HepG2 (cell line): ENCODE measurements around the gene RIPK1. TPM values are rescaled to one million over a fixed set of nuclear protein-coding genes. Genes with fewer than 3 reads are reported as not detected.

ENCODE experiments used
- CHD2 ChIP-seq: IDR thresholded peaks from 2 replicates; pipeline ENCODE4 v1.6.1; 2011; ENCODE audit warnings: low read depth, low read length, improper control_type of control experiment
- CHD4 ChIP-seq: fragments of 200-600 bp; sonication (generic); IDR thresholded peaks from 2 replicates; pipeline ENCODE4 v1.7.0; 2017; ENCODE audit warnings: mild to moderate bottlenecking, low read length, borderline replicate concordance
- ERF ChIP-seq: IDR thresholded peaks from 2 replicates; pipeline ENCODE4 v1.6.1; 2018; ENCODE audit warnings: missing biosample characterization, missing genetic modification reagents
- FOXK2 ChIP-seq: fragments of 450-650 bp; IDR thresholded peaks from 2 replicates; pipeline ENCODE4 v1.6.1; 2016
- JUN ChIP-seq: sonication (generic); formaldehyde crosslinking; IDR thresholded peaks from 2 replicates; pipeline ENCODE4 v1.4.0; 2020; ENCODE audit warnings: mild to moderate bottlenecking, missing genetic modification reagents
- MAF1 ChIP-seq: sonication (generic); formaldehyde crosslinking; IDR thresholded peaks from 2 replicates; pipeline ENCODE4 v1.5.0; 2020; ENCODE audit warnings: missing genetic modification reagents, borderline replicate concordance
- MTA3 ChIP-seq: sonication (generic); formaldehyde crosslinking; IDR thresholded peaks from 2 replicates; pipeline ENCODE4 v1.4.0; 2020; ENCODE audit warnings: missing genetic modification reagents
- NFRKB ChIP-seq: fragments of 450-650 bp; IDR thresholded peaks from 2 replicates; pipeline ENCODE4 v1.6.1; 2017
- NR2F1 ChIP-seq, 2 experiments: fragments of 450-650 bp in 1 of 2; formaldehyde crosslinking in 1 of 2; IDR thresholded peaks; 2 replicates each; pipeline versions ENCODE4 v1.5.0 to v1.6.1; 2016 to 2020; ENCODE audit warnings: mild to moderate bottlenecking in 1 of 2, missing compliant biosample characterization in 1 of 2, missing genetic modification reagents in 1 of 2, moderate library complexity in 1 of 2
- SRF ChIP-seq: IDR thresholded peaks from 2 replicates; pipeline ENCODE4 v1.6.1; 2011; ENCODE audit warnings: mild to moderate bottlenecking, low read depth, low read length, moderate library complexity
- SUZ12 ChIP-seq: fragments of 150-350 bp; IDR thresholded peaks from 2 replicates; pipeline ENCODE4 v1.6.1; 2014; ENCODE audit warnings: low read depth, low read length
- TEAD3 ChIP-seq: optimal IDR thresholded peaks from 2 replicates; pipeline ENCODE3; 2016; ENCODE audit warnings: borderline replicate concordance
- ZIK1 ChIP-seq: sonication (generic); formaldehyde crosslinking; IDR thresholded peaks from 2 replicates; pipeline ENCODE4 v1.5.0; 2020; ENCODE audit warnings: mild to moderate bottlenecking, low read depth, missing genetic modification reagents, borderline replicate concordance
- ZNF333 ChIP-seq: sonication (generic); formaldehyde crosslinking; IDR thresholded peaks from 2 replicates; pipeline ENCODE4 v1.4.0; 2020; ENCODE audit warnings: mild to moderate bottlenecking, missing genetic modification reagents, borderline replicate concordance
- ZNF430 ChIP-seq: sonication (generic); formaldehyde crosslinking; IDR thresholded peaks from 2 replicates; pipeline ENCODE4 v1.9.0; 2021; ENCODE audit warnings: mild to moderate bottlenecking, missing genetic modification reagents
- ZNF563 ChIP-seq: sonication (generic); formaldehyde crosslinking; IDR thresholded peaks from 2 replicates; pipeline ENCODE4 v1.8.0; 2022; ENCODE audit warnings: mild to moderate bottlenecking, moderate library complexity, missing genetic modification reagents
- ZNF607 ChIP-seq: sonication (generic); formaldehyde crosslinking; IDR thresholded peaks from 2 replicates; pipeline ENCODE4 v1.5.1; 2020; ENCODE audit warnings: missing genetic modification reagents, mild to moderate bottlenecking, borderline replicate concordance
- ZNF746 ChIP-seq: sonication (generic); formaldehyde crosslinking; IDR thresholded peaks from 2 replicates; pipeline ENCODE4 v1.8.0; 2022; ENCODE audit warnings: mild to moderate bottlenecking, missing genetic modification reagents
- ZZZ3 ChIP-seq: sonication (generic); formaldehyde crosslinking; IDR thresholded peaks from 2 replicates; pipeline ENCODE4 v1.4.0; 2020; ENCODE audit warnings: missing genetic modification reagents, mild to moderate bottlenecking, borderline replicate concordance
- polyA plus RNA-seq, 8 experiments: library from polyadenylated mRNA; depleted of rRNA in 3 of 8; stranded (reverse) in 7 of 8; unstranded in 1 of 8; fragments of >200 nt; fragmentation: Illumina TruSeq in 4 of 8; extraction: Trizol in 4 of 8; gene quantifications; 2 replicates each; pipeline versions ENCODE4 v1.2.1 to v1.2.3, GENCODE V29; 2011 to 2016; ENCODE audit warnings: low read depth in 4 of 8, missing spikeins in 1 of 8, mixed read lengths in 1 of 8; ENCODE audit not compliant: insufficient read depth in 1 of 8
- total RNA-seq, 5 experiments: library from RNA; depleted of rRNA; stranded (reverse); fragments of >200 nt; fragmentation: Illumina TruSeq; extraction: Trizol; gene quantifications; 2 replicates each; pipeline ENCODE4 v1.2.3, GENCODE V29; 2016; ENCODE audit warnings: low read depth in 1 of 5
- TF ChIP-seq, protein P1 (sequence below): sonication (generic); formaldehyde crosslinking; IDR thresholded peaks from 2 replicates; pipeline ENCODE4 v1.5.0; 2020; ENCODE audit warnings: mild to moderate bottlenecking, missing genetic modification reagents, borderline replicate concordance
- TF ChIP-seq, protein P2 (sequence below): sonication (generic); formaldehyde crosslinking; IDR thresholded peaks from 2 replicates; pipeline ENCODE4 v1.4.0; 2020; ENCODE audit warnings: missing genetic modification reagents
- TF ChIP-seq, protein P3 (sequence below): sonication (generic); formaldehyde crosslinking; IDR thresholded peaks from 2 replicates; pipeline ENCODE4 v1.4.0; 2020; ENCODE audit warnings: missing genetic modification reagents
- TF ChIP-seq, protein P4 (sequence below): sonication (generic); formaldehyde crosslinking; IDR thresholded peaks from 2 replicates; pipeline ENCODE4 v1.8.1; 2023; ENCODE audit warnings: mild to moderate bottlenecking, inconsistent platforms, moderate library complexity, missing genetic modification reagents, borderline replicate concordance

RIPK1 gene
- total and polyA plus RNA-seq, 2 of the 13 experiments (the other 11 are each of a cell fraction or from before 2014, with no cell fraction given), result 9.0 to 10.3 TPM

DNA sequence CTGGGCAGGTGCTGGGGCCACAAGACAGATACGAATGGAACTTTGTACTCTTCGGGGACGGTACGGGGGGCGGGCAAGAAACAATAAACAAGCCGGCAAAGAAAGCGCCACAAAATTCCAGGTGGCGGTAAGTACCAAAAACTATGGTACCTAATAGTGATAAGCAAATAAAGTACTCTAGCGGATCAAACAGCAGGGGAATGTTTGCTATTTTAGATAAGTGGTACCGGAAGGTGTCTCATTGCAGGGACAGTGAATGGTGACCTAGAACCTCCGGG is 15.1 kb upstream of the RIPK1 start (continued):
- TF ChIP-seq, protein P1, sequence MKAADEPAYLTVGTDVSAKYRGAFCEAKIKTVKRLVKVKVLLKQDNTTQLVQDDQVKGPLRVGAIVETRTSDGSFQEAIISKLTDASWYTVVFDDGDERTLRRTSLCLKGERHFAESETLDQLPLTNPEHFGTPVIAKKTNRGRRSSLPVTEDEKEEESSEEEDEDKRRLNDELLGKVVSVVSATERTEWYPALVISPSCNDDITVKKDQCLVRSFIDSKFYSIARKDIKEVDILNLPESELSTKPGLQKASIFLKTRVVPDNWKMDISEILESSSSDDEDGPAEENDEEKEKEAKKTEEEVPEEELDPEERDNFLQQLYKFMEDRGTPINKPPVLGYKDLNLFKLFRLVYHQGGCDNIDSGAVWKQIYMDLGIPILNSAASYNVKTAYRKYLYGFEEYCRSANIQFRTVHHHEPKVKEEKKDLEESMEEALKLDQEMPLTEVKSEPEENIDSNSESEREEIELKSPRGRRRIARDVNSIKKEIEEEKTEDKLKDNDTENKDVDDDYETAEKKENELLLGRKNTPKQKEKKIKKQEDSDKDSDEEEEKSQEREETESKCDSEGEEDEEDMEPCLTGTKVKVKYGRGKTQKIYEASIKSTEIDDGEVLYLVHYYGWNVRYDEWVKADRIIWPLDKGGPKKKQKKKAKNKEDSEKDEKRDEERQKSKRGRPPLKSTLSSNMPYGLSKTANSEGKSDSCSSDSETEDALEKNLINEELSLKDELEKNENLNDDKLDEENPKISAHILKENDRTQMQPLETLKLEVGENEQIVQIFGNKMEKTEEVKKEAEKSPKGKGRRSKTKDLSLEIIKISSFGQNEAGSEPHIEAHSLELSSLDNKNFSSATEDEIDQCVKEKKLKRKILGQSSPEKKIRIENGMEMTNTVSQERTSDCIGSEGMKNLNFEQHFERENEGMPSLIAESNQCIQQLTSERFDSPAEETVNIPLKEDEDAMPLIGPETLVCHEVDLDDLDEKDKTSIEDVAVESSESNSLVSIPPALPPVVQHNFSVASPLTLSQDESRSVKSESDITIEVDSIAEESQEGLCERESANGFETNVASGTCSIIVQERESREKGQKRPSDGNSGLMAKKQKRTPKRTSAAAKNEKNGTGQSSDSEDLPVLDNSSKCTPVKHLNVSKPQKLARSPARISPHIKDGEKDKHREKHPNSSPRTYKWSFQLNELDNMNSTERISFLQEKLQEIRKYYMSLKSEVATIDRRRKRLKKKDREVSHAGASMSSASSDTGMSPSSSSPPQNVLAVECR (CRISPR knock-in tag), result no peak
- TF ChIP-seq, protein P2, sequence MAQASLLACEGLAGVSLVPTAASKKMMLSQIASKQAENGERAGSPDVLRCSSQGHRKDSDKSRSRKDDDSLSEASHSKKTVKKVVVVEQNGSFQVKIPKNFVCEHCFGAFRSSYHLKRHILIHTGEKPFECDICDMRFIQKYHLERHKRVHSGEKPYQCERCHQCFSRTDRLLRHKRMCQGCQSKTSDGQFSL (CRISPR knock-in tag), result no peak
- no peak for TF ChIP-seq MAF1 (CRISPR knock-in tag)
- no peak for TF ChIP-seq NR2F1 (CRISPR knock-in tag; IDR thresholded peaks at IDR 0.05)
- no peak for TF ChIP-seq CHD2
- TF ChIP-seq ZNF563 (CRISPR knock-in tag), result no peak
- TF ChIP-seq, protein P3, sequence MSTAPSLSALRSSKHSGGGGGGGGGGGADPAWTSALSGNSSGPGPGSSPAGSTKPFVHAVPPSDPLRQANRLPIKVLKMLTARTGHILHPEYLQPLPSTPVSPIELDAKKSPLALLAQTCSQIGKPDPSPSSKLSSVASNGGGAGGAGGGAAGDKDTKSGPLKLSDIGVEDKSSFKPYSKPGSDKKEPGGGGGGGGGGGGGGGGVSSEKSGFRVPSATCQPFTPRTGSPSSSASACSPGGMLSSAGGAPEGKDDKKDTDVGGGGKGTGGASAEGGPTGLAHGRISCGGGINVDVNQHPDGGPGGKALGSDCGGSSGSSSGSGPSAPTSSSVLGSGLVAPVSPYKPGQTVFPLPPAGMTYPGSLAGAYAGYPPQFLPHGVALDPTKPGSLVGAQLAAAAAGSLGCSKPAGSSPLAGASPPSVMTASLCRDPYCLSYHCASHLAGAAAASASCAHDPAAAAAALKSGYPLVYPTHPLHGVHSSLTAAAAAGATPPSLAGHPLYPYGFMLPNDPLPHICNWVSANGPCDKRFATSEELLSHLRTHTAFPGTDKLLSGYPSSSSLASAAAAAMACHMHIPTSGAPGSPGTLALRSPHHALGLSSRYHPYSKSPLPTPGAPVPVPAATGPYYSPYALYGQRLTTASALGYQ (CRISPR knock-in tag), result 0 out of 2 replicates have a peak, but pooled peaks have one; percentile 17
- TF ChIP-seq ZNF430 (CRISPR knock-in tag), result no peak
- TF ChIP-seq, protein P4, sequence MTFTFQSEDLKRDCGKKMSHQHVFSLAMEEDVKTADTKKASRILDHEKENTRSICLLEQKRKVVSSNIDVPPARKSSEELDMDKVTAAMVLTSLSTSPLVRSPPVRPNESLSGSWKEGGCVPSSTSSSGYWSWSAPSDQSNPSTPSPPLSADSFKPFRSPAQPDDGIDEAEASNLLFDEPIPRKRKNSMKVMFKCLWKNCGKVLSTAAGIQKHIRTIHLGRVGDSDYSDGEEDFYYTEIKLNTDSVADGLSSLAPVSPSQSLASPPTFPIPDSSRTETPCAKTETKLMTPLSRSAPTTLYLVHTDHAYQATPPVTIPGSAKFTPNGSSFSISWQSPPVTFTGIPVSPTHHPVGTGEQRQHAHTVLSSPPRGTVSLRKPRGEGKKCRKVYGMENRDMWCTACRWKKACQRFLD, result no peak
- 0 out of 2 replicates have a peak, but pooled peaks have one; percentile 19 for TF ChIP-seq FOXK2
- no peak for TF ChIP-seq ZNF607 (CRISPR knock-in tag)
- TF ChIP-seq NFRKB, result no peak
- TF ChIP-seq JUN, result 0 out of 2 replicates have a peak, but pooled peaks have one; percentile 10
- no peak for TF ChIP-seq CHD4
- no peak for TF ChIP-seq SRF
- TF ChIP-seq ZZZ3 (CRISPR knock-in tag), result 0 out of 2 replicates have a peak, but pooled peaks have one; percentile 5
- no peak for TF ChIP-seq SUZ12
- TF ChIP-seq MTA3 (CRISPR knock-in tag), result no peak
- no peak for TF ChIP-seq ERF (CRISPR knock-in tag)
- peak; percentile 79 for TF ChIP-seq TEAD3
- no peak for TF ChIP-seq ZNF333
- TF ChIP-seq ZIK1 (CRISPR knock-in tag), result no peak
- TF ChIP-seq ZNF746 (CRISPR knock-in tag), result no peak
